B cell (primary cell): ENCODE data around the gene BRICD5. TPM values are rescaled to one million over a fixed set of nuclear protein-coding genes. Genes with fewer than 3 reads are reported as not detected.

Experiments used
- ATAC-seq: fragments of 200-7000 bp; cut with Tn5 transposase; one replicate; pipeline ENCODE4 v1.10.0; 2021; ENCODE audit warnings: low read depth, mild to moderate bottlenecking, moderate number of reproducible peaks, moderate library complexity
- CTCF ChIA-PET: fragments of 350-600 bp; sonication (Branson Sonifier 250); formaldehyde crosslinking; loops from one replicate; lab custom pipeline; 2021; ENCODE audit warnings: antibody characterized with exemption, inconsistent platforms; lab: Charles Lee
- POLR2A ChIA-PET: fragments of 350-600 bp; sonication (Branson Sonifier 250); formaldehyde crosslinking; loops from one replicate; lab custom pipeline; 2021; ENCODE audit warnings: antibody characterized with exemption; lab: Charles Lee
- DNase-seq: peaks from one replicate; pipeline ENCODE4 v3.0.0; 2013
- H2AFZ ChIP-seq: 2 replicates; pipeline ENCODE4 v1.6.1; 2012; ENCODE audit warnings: mild to moderate bottlenecking, low read depth, low read length; ENCODE audit not compliant: insufficient read depth, poor library complexity, severe bottlenecking
- H3K27ac ChIP-seq, 2 donors: 1 replicate in 1 of 2; 2 replicates in 1 of 2; pipeline ENCODE4 v1.5.1; 2012 to 2013; ENCODE audit warnings: low read length in 2 of 2, mild to moderate bottlenecking in 2 of 2, moderate library complexity in 1 of 2
- H3K27me3 ChIP-seq, 4 experiments: fragments of 200-600 bp in 1 of 4; sonication (generic) in 1 of 4; replicated peaks in 1 of 4; 1 replicate in 2 of 4; 2 replicates in 2 of 4; pipeline versions ENCODE4 v1.6.1 to v1.7.0; 2013 to 2016; ENCODE audit warnings: low read length in 3 of 4, mild to moderate bottlenecking in 2 of 4, mixed read lengths in 1 of 4, moderate library complexity in 1 of 4; ENCODE audit not compliant: insufficient read depth in 4 of 4, control insufficient read depth in 3 of 4; ENCODE audit errors: control extremely low read depth in 1 of 4
- H3K36me3 ChIP-seq, 2 experiments: replicated peaks in 1 of 2; 1 replicate in 1 of 2; 2 replicates in 1 of 2; pipeline versions ENCODE4 v1.6.1 to v1.7.1; 2013; ENCODE audit warnings: low read length in 1 of 2; ENCODE audit not compliant: insufficient read depth in 2 of 2, control insufficient read depth in 1 of 2; ENCODE audit errors: control extremely low read depth in 1 of 2, extremely low read depth in 1 of 2
- H3K4me1 ChIP-seq, 2 donors: fragments of 200-600 bp in 1 of 2; sonication (generic) in 1 of 2; 1 replicate in 1 of 2; 2 replicates in 1 of 2; pipeline versions ENCODE4 v1.5.1 to v1.6.1; 2013 to 2017; ENCODE audit warnings: low read length in 2 of 2; ENCODE audit not compliant: control insufficient read depth in 2 of 2, insufficient read depth in 2 of 2
- H3K4me2 ChIP-seq: replicated peaks from 2 replicates; pipeline ENCODE3; 2012; ENCODE audit warnings: mild to moderate bottlenecking, low read depth, low read length; ENCODE audit not compliant: poor library complexity, severe bottlenecking
- H3K4me3 ChIP-seq, 5 experiments: fragments of 200-600 bp in 1 of 5; sonication (generic) in 1 of 5; 1 replicate in 3 of 5; 2 replicates in 2 of 5; pipeline versions ENCODE4 v1.5.1 to v1.7.0; 2011 to 2016; ENCODE audit warnings: low read length in 4 of 5, mild to moderate bottlenecking in 4 of 5, low read depth in 2 of 5, control low read depth in 1 of 5, moderate library complexity in 1 of 5; ENCODE audit not compliant: insufficient read depth in 1 of 5; ENCODE audit errors: control extremely low read depth in 1 of 5, extremely low read depth in 1 of 5
- H3K79me2 ChIP-seq: fragments of 200-600 bp; sonication (generic); one replicate; pipeline ENCODE4 v1.6.0; 2016; ENCODE audit warnings: low read length; ENCODE audit not compliant: control insufficient read depth, insufficient read depth
- H3K9ac ChIP-seq: fragments of 200-600 bp; sonication (generic); 2 replicates; pipeline ENCODE4 v1.6.1; 2017; ENCODE audit warnings: mild to moderate bottlenecking, low read length, moderate library complexity
- H3K9me3 ChIP-seq, 3 donors: one replicate each; pipeline versions ENCODE4 v1.6.1 to v1.7.1; 2013; ENCODE audit warnings: low read length in 2 of 3; ENCODE audit not compliant: control insufficient read depth in 2 of 3, insufficient read depth in 1 of 3; ENCODE audit errors: control extremely low read depth in 1 of 3
- H4K20me1 ChIP-seq: 2 replicates; pipeline ENCODE4 v1.6.0; 2012; ENCODE audit warnings: mild to moderate bottlenecking, low read length; ENCODE audit not compliant: insufficient read depth, control insufficient read depth, poor library complexity, severe bottlenecking
- H3K27ac Mint-ChIP-seq: one replicate; pipeline ENCODE4 v1.8.0; 2021; ENCODE audit warnings: mixed read lengths
- H3K27me3 Mint-ChIP-seq: one replicate; pipeline ENCODE4 v1.8.0; 2021; ENCODE audit warnings: mixed read lengths
- H3K4me1 Mint-ChIP-seq: one replicate; pipeline ENCODE4 v1.8.0; 2021; ENCODE audit warnings: mixed read lengths
- H3K4me3 Mint-ChIP-seq: one replicate; pipeline ENCODE4 v1.8.0; 2021; ENCODE audit warnings: mixed read lengths
- H3K9me3 Mint-ChIP-seq: one replicate; pipeline ENCODE4 v1.8.0; 2022; ENCODE audit warnings: mixed read lengths; ENCODE audit not compliant: insufficient read depth
- CTCF ChIP-seq: fragments of 200-600 bp; IDR thresholded peaks from one replicate; pipeline ENCODE4 v1.8.0; 2022; ENCODE audit warnings: antibody characterized with exemption, mild to moderate bottlenecking
- EZH2 ChIP-seq: IDR thresholded peaks from 2 replicates; pipeline ENCODE4 v1.6.1; 2012; ENCODE audit warnings: borderline replicate concordance, low read depth, mild to moderate bottlenecking, moderate library complexity, low read length; ENCODE audit not compliant: insufficient read depth, poor library complexity, severe bottlenecking
- WGBS: methylation state at CpG from one replicate; pipeline ENCODE4 v1.1.5; 2013; ENCODE audit warnings: missing lambda C conversion rate; ENCODE audit not compliant: insufficient coverage; 5-methylcytosine and 5-hydroxymethylcytosine counted together
- intact Hi-C: fragments of 100-400 bp; cut with micrococcal nuclease; formaldehyde crosslinking; loops from one replicate; pipeline ENCODE4 v1.10.0; 2022
- polyA plus RNA-seq: library from polyadenylated mRNA; depleted of rRNA; stranded (reverse); fragments of >200 nt; gene quantifications from 2 replicates; pipeline ENCODE4 v1.2.3, GENCODE V29; 2012
- total RNA-seq, 2 donors: library from RNA; stranded (reverse); fragments of 120-200 nt in 1 of 2; gene quantifications; 1 replicate in 1 of 2; 2 replicates in 1 of 2; pipeline versions ENCODE4 v1.2.3 to v1.2.4, GENCODE V29; 2013 to 2022

The BRICD5 gene
- total and polyA plus RNA-seq, 2 donors (not counting 1 experiment from before 2014, with no cell fraction given): 11.9 to 18.3 TPM

- no peak overlapping the region for H3K4me2 ChIP-seq
- H3K27ac ChIP-seq: no peak overlapping the region
- no peak overlapping the region for H3K27ac Mint-ChIP-seq
- no peaks in the 10 kb centered on the region for H4K20me1 ChIP-seq
- ChIA-PET POLR2A (no interaction called here), CTCF (no interaction called here)
- H3K79me2 ChIP-seq: no peaks in the 10 kb centered on the region
- no peak overlapping the region for H3K4me3 Mint-ChIP-seq
- no peaks in the 10 kb centered on the region for H3K9me3 Mint-ChIP-seq
- no peak overlapping the region for H3K4me3 ChIP-seq
- ATAC-seq: no peak
- intact Hi-C loops: loop anchor here (10.0 kb wide), 2 partner anchors 146 to 406 kb away; partner anchors contain the start of gene ABCA3
- DNase-seq: no peak
- H3K27me3 ChIP-seq: peaks cover 0 to 42% (median 19%) of the 10 kb centered on the region in 4 experiments
- peaks cover 12 to 22% of the 10 kb centered on the region in 2 donors for H3K4me1 ChIP-seq
- H3K4me1 Mint-ChIP-seq: peaks cover 10% of the 10 kb centered on the region
- H3K36me3 ChIP-seq: no peaks in the 10 kb centered on the region
- H3K9ac ChIP-seq: no peak overlapping the region
- H3K9me3 ChIP-seq: peaks cover 0 to 6% (median 0%) of the 10 kb centered on the region in 3 donors
- whole genome bisulfite sequencing: 90% methylated on average over 5 of the region's 5 CpGs
- TF ChIP-seq EZH2 (no peak), CTCF (no peak)
- H3K27me3 Mint-ChIP-seq: peaks cover 27% of the 10 kb centered on the region
- H2AFZ ChIP-seq: no peak overlapping the region
These were observed 11.6 kb downstream of the BRICD5 start for GRCh38 chr16:2199095-2199494.

- Histone ChIP-seq H3K4me2 (no peak overlapping the region), H3K4me3 (no peak overlapping the region), H3K27ac (no peak overlapping the region), H3K9me3 (peaks cover 0 to 6% (median 0%) of the 10 kb centered on the region in 3 donors), H3K27me3 (peaks cover 0 to 49% (median 20%) of the 10 kb centered on the region in 4 experiments), H4K20me1 (no peaks in the 10 kb centered on the region), H3K4me1 (peaks cover 12 to 22% of the 10 kb centered on the region in 2 donors), H3K9ac (no peak overlapping the region), H2AFZ (no peak overlapping the region), H3K79me2 (no peaks in the 10 kb centered on the region), H3K36me3 (no peaks in the 10 kb centered on the region)
- ATAC-seq: no peak
- Mint-ChIP-seq H3K27me3 (peaks cover 27% of the 10 kb centered on the region), H3K27ac (no peak overlapping the region), H3K9me3 (no peaks in the 10 kb centered on the region), H3K4me1 (peaks cover 10% of the 10 kb centered on the region), H3K4me3 (peak overlapping the region; percentile 40)
- TF ChIP-seq EZH2 (no peak), CTCF (no peak)
- POLR2A ChIA-PET: no interaction called here
- CTCF ChIA-PET: no interaction called here
- WGBS: no CpG with 5 or more reads among the region's 4 CpGs
- no peak for DNase-seq
- intact Hi-C loops: loop anchor here (10.0 kb wide), 2 partner anchors 147 to 407 kb away; partner anchors contain the start of gene ABCA3
These were observed 12.4 kb downstream of the BRICD5 start for GRCh38 chr16:2198283-2198682.
